RCC 7860 (cell line): ENCODE measurements around the gene ZNF831.

ENCODE experiments used
- DNase-seq: peaks from one replicate; pipeline ENCODE4 v3.0.0-alpha.2; 2015; ENCODE audit warnings: low spot score
- FAIRE-seq: peaks from 2 replicates; lab custom pipeline; 2012; peaks lifted over from hg19 to GRCh38; lab: Jason Lieb, UNC

Gene ZNF831

DNA sequence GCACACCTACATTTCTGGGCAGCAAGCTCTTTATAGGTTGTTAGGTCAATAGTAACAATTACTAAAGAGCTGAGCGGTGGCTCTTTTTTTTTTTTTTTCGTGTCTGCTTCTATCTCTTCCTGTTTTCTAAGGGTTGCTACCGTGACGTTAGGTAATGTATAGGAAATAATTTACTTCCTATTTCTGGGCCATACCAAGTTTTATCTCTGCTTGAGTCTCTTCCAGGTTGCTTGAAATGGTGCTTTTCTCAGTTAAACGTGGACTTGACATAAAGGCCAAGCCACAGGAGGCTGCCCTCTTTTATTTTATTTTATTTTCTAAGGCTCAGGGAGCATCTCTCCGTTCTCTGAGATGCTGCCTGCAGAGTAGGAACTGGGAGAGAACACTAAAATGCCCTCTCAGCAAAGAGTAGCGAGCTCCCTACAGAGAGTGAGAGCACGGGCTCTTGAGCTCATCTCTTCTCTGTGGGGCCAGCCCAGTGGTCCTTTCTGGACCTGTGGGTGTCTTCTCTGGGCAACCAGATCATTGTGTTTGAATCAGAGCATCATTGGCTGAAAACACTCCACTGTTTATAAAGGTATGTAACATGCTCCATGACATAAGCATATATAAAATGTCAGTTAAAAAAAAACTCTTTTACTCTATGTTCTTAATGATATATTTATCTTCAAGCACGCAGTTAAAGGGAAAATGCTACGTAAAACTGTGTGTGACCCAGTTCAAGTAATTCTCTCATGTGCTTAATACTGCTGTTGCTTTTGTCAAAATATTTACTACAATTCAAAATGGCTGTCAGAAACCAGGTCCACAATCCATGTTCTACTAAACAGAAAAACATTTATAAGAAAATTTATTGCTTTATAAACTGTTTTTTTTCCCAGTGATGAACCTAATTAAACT, at the start of gene ZNF831:
Gene ZNF831, plus strand, starts transcription at position 191 of the 900 bp plus-strand sequence. CDS start 27,199 bp downstream, outside the sequence.
- FAIRE-seq (no peak), DNase-seq (no peak)

DNA sequence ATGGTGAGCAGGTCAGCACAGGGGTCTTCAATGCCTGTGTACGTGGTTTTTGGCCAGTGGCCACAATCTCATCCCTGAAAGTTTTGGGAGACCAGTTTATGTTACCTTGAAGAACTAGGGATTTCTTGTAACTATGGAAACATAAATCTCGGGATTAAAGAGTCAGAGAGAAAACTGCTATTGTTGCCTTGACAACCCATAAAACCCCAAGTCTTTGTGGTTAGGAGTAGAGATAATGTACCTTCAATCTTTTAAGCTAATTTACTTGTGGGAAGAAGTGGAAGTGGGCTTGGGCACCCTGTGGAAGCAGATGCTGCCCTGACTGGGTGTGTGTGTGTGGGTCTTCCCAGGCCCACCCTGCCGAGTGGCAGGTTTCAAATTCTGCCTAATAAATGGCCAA, 46.1 kb upstream of the ZNF831 start:
- no peak for FAIRE-seq
- no peak for DNase-seq

- no peak for DNase-seq
- no peak for FAIRE-seq
These were observed 44.8 kb upstream of the ZNF831 start for GRCh38 chr20:59118855-59119254.

- FAIRE-seq (no peak), DNase-seq (no peak)
These were observed 43.1 kb upstream of the ZNF831 start for GRCh38 chr20:59120491-59120890.

- DNase-seq (no peak), FAIRE-seq (no peak)
These were observed 42.7 kb upstream of the ZNF831 start for GRCh38 chr20:59120919-59121318.

GRCh38 chr20:59121714-59122565, 41.7 kb upstream of the ZNF831 start:
- no peak for FAIRE-seq
- DNase-seq, result no peak

GRCh38 chr20:59122566-59122919, 41.1 kb upstream of the ZNF831 start:
- FAIRE-seq (no peak), DNase-seq (no peak)

GRCh38 chr20:59123011-59123677, 40.5 kb upstream of the ZNF831 start:
- FAIRE-seq, result no peak

DNA sequence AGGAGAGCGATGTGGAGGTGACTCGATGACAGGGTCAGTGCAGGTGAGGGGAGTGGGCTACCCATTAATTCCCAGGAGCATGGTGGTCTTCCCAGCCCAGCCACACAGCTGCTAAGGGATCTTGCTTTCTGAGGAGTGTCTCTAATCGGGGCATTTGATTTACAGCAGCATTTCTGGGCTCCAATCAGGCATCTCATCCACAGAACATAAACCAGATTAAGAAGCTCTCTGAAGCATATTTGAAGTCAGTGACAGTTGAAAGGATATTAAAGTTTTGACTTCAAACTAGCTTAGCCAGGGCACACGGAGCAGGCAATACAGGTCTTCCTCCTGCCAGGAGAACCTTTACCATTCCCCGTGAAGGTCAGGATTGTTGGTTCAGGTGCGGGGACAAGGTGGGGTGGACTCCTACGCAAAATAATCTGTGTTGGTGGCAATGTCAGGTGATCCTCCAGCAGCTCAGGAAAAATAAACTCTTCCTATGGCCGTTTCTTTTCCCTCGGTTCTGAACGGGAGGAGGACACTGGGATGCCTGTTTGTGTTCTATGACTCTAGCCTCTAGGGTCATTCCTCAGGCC, 39.9 kb upstream of the ZNF831 start:
- DNase-seq (no peak), FAIRE-seq (no peak)

More at GRCh38 chr20:59123011-59123677, 40.5 kb upstream of the ZNF831 start:
- no peak for DNase-seq

- DNase-seq (no peak), FAIRE-seq (no peak)
These were observed 39.2 kb upstream of the ZNF831 start for GRCh38 chr20:59124296-59125029.

DNA sequence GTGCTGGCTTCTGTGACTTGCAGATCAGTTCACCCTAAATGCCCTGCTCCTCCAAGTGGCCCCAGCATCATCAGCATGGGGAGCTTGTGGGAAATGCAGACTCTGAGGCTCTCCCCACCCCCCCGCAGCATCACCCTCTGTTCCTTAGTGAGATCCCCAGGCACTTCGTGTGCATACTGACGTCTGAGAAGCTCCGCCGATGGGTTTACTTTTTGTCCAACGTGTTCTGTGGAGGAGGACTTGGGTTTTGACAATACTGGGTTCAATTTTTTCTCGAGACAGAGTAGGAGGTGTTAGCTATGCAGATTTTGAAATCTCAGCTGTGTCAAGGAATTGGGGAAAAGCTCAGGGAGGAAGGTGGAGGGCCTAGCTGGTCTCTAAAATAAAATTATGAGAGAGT, 38.3 kb upstream of the ZNF831 start:
- no peak for FAIRE-seq
- DNase-seq, result no peak

DNA sequence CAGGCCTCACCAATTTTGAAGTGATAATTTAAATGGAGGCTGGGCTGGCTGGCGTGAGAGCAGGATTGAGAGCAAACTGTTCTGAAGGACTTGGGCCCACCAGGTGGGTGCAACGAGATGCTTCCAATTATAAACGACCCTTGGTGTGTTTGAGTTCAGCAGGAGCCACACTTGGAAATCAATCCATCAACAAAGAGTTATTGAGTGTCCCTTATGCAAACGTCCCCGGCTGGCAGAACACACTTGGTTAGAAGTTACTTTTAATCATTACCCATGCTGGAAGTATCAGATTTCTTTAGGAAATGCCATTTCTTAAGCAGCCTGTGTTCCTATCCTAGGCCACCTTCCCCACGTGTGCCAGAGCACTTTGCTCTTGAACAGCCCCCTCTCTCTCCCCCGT, 37.8 kb upstream of the ZNF831 start:
- DNase-seq (no peak), FAIRE-seq (no peak)

DNA sequence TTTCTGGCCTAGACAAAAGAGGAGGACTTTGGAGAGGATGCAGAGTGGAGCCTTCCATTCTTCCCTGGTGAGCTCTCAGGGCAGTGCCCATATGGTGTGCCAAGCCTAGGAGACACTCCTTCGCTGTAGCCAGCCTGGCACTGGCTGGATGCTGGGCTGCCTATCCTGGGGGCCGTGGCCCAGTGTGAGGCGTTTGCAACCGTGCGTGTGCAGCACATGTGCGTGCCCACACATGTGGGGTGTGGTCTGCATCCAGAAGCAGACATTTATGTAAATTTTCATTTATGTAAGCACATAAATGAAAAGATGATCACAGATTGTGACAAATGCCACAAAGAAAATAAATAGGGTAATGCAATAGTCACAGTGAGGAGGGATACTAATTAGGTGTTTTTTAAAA, 35.8 kb upstream of the ZNF831 start:
- DNase-seq (no peak), FAIRE-seq (no peak)

DNA sequence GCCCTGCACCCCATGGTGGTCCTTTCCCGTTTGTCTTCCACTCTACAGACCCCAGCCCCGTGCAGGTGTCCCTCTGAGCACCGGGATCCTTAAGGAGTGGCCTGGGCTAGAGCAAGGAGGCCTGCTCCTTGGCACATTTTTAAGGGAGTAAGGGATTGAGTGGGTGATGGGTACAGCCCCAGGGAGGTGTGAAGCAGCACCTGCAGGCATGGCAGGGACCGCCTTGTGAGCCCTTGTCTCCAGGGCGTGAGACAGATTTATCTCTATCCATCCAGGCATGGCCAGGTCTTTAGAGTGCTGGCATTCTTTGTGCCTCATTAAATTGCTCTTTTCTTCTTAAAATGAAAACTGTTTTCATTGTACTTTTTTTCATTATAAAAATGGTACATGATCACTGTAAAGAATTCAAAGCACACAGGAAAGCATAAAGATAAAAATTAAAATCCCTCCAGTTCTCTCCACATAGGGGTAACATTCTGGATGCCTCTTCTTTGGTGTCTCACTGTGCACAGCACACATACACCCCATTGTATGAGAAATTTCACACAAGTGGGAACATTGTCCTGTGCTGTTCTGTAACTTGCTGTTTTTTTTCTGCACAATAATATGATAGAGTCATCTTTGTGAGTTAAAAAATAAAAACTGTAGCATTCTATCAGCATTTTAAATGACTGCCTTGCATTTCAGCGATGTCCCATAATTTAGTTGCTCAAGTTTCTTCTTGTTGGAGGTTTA, 31.9 kb upstream of the ZNF831 start:
- no peak for FAIRE-seq
- DNase-seq, result no peak

- FAIRE-seq, result no peak
These were observed 29.4 kb upstream of the ZNF831 start for GRCh38 chr20:59134182-59134581.

DNA sequence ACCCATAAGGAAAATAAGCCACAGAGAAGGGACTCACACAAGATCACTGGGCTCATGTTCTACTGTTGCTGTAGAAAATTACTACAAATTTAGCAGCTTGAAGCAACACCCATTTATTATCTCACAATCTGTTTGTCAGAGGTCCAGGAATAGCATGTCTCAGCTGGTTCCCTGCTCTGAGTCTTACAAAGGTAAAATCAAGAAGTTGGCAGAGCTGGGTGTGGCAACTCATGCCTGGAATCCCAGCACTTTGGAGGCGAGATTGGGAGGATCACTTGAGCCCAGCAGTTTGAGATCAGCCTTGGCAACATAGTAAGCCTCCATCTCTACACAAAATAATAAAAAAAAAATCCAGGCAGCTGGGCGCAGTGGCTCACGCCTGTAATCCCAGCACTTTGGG, 28.5 kb upstream of the ZNF831 start:
- DNase-seq (no peak), FAIRE-seq (no peak)

More at GRCh38 chr20:59134182-59134581, 29.4 kb upstream of the ZNF831 start:
- no peak for DNase-seq

- FAIRE-seq, result no peak
- DNase-seq, result no peak
These were observed 27.6 kb upstream of the ZNF831 start for GRCh38 chr20:59136027-59136426.

DNA sequence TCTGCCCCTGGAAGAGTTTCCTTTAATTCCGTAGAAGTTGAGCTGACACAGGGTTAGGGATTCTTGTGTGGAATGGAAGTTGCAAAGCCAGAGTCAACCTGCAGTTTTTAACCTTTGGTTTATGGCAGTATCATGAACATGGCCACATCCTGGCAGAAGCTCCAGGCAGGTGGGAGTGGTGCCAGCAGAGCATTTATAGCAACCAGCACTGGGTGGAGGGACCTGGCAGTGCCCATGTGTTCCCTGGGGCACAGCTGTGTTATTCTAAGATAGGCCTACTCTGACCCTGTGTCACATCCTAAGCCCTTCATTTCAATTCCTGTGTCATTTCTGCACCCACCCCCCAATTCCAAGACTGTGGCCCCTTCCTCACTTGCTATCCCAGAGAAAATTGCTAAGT, 26.1 kb upstream of the ZNF831 start:
- DNase-seq (no peak), FAIRE-seq (no peak)

DNA sequence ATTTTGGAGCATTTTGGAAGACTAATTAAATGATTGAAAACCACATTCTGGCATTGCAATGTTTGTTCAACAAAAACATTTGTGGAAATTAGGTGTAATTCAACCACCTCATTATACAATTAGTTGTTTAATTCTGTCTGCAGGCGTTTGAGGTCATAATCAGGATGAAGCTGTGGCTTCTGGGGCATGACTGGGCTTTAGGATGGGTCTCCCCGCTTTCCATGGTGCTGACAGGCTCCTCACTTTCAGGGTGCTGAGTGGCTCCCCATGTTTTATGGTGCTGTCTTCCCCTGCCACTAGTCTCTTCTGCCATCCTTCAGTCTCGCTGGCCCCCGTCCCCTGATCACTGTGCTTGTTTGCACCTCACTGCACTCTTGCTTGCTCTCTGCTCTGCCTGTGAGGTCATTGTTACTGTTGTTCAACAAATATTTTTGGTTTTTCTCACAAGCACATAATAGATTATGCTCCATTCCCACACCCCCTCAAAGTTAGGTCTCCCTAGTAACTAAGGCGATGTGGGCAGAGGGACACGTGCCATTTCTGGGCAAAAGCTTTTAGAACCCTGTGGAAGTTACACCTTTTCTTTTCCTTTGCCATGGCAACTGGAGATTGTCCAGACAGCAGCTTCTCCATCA, 25.4 kb upstream of the ZNF831 start:
- FAIRE-seq (no peak), DNase-seq (no peak)
